Pancreas (tissue), 10 donors: ENCODE measurements around the gene SRMS. TPM values are rescaled to one million over a fixed set of nuclear protein-coding genes. Genes with fewer than 3 reads are reported as not detected.

Source experiments
- ATAC-seq, 4 donors: fragments of 200-7000 bp; cut with Tn5 transposase; one replicate each; pipeline versions ENCODE4 v1.8.0 to v1.9.1; 2020; ENCODE audit warnings: mild to moderate bottlenecking in 4 of 4, moderate library complexity in 4 of 4
- DNase-seq, 6 donors: peaks; one replicate each; pipeline ENCODE4 v3.0.0-alpha.2; 2020
- FAIRE-seq: peaks from 2 replicates; lab custom pipeline; 2012; peaks lifted over from hg19 to GRCh38; lab: Jason Lieb, UNC
- H3K27ac ChIP-seq, 4 donors: fragments of 200-600 bp; sonication (generic); 1 replicate in 3 of 4; 2 replicates in 1 of 4; pipeline versions ENCODE4 v1.5.0 to v1.8.0; 2020
- H3K27me3 ChIP-seq, 4 donors: fragments of 200-600 bp; one replicate each; pipeline ENCODE4 v1.8.0; 2021
- H3K36me3 ChIP-seq, 3 donors: fragments of 200-600 bp; sonication (generic) in 1 of 3; one replicate each; pipeline versions ENCODE4 v1.5.0 to v1.8.0; 2020 to 2021
- H3K4me1 ChIP-seq, 3 donors: fragments of 200-600 bp; one replicate each; pipeline ENCODE4 v1.8.0; 2021
- H3K4me3 ChIP-seq, 4 donors: fragments of 200-600 bp; sonication (generic) in 2 of 4; one replicate each; pipeline versions ENCODE4 v1.5.0 to v1.8.0; 2020 to 2021
- H3K9me3 ChIP-seq, 4 donors: fragments of 200-600 bp; one replicate each; pipeline ENCODE4 v1.8.0; 2021
- WGBS, 2 donors: extraction: QIAGEN DNeasy Blood & Tissue Kit; methylation state at CpG; one replicate each; pipeline ENCODE4 v1.1.7; 2013; 5-methylcytosine and 5-hydroxymethylcytosine counted together
- intact Hi-C, 3 donors: fragments of 100-400 bp; cut with DNase I; formaldehyde crosslinking; loops; one replicate each; pipeline versions ENCODE4 v1.11.1 to v1.14.2; 2022
- polyA plus RNA-seq, 2 donors: library from polyadenylated mRNA; stranded (reverse); fragments of 200-250 nt; gene quantifications; one replicate each; pipeline ENCODE4 v1.2.3, GENCODE V29; 2013
- total RNA-seq, 6 donors: library from RNA; stranded (reverse); fragmentation: NEBNext Ultra II Directional in 4 of 6; extraction: Animal tissue kit (Norgen Biotek cat#: 25700) in 4 of 6; gene quantifications; one replicate each; pipeline versions ENCODE4 v1.2.1 to v1.2.4, GENCODE V29; 2021 to 2023
- TF ChIP-seq, protein P1 (sequence below), 4 donors: fragments of 200-600 bp; sonication (generic) in 3 of 4; IDR thresholded peaks; one replicate each; pipeline versions ENCODE4 v1.5.0 to v1.8.0; 2021; ENCODE audit warnings: antibody characterized with exemption in 4 of 4
- donor health status: healthy with polysubstance abuse.
- donor health status: DM: no; HTN: no; CAD: no; lungs with moderate emphysema.
- donor health status: DM: no; HTN: no; CAD: no.
- donor health status: control.
- donor health status: control.
- donor health status: Bipolar disorder and iron deficiency.
- donor health status: DM: yes; HTN: yes; CAD: no.
- donor health status: DM: no; HTN: no; CAD: no.
- donor health status: DM: no; HTN: no; CAD: no.
- donor health status: DM: yes; HTN: yes; CAD: no.

Gene SRMS
- total and polyA plus RNA-seq, 8 donors: not detected

DNA sequence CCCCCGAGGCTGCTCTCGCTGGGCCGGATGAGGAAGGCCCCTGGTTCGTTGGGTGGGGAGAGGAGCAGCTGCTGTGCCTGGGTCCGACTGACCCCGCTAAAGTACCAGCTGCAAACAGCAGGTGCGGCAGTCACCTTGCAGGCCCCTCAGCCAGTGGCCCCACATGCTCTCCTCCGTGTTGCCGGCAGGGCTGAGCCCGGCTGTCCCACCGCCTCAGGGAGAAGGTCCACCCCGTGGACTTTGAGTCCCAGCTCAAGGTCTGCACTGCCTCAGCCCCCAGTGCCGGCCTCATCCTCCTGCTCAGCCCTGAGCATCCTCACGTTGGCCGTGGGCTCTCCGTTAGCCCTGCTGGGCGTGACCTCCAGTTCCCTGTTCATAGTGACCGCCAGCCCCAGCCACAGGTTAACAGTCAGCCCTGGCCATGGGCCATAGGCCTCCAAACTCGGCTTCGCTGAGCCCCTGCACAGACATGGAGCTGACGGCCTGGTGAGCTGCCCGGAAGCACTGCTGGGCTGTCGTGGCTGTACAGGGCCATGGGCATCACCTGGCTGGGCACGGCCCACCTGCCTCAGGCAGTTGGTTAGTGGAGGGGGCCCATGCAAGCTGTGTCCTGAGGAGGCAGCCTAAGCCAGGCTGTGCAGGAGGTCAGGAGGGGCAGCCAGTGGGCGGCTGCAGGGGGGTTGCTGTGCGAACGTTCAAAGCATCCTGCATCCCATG, 3.1 kb downstream of the SRMS start:
- H3K27me3 ChIP-seq: no peaks in the 10 kb centered on the region
- WGBS, 2 donors: 59 to 62% methylated on average over 27 of the region's 27 CpGs
- no peak overlapping the region for H3K27ac ChIP-seq
- no peaks in the 10 kb centered on the region for H3K4me1 ChIP-seq
- ATAC-seq: no peak
- H3K4me3 ChIP-seq: no peak overlapping the region
- intact Hi-C loops: loop anchor here in 1 of 3 donors (10.0 kb wide), 1 partner anchor 420 kb away; the partner anchor contains the start of gene ZNF512B
- no peaks in the 10 kb centered on the region for H3K36me3 ChIP-seq
- no peak for DNase-seq
- TF ChIP-seq, protein P1, sequence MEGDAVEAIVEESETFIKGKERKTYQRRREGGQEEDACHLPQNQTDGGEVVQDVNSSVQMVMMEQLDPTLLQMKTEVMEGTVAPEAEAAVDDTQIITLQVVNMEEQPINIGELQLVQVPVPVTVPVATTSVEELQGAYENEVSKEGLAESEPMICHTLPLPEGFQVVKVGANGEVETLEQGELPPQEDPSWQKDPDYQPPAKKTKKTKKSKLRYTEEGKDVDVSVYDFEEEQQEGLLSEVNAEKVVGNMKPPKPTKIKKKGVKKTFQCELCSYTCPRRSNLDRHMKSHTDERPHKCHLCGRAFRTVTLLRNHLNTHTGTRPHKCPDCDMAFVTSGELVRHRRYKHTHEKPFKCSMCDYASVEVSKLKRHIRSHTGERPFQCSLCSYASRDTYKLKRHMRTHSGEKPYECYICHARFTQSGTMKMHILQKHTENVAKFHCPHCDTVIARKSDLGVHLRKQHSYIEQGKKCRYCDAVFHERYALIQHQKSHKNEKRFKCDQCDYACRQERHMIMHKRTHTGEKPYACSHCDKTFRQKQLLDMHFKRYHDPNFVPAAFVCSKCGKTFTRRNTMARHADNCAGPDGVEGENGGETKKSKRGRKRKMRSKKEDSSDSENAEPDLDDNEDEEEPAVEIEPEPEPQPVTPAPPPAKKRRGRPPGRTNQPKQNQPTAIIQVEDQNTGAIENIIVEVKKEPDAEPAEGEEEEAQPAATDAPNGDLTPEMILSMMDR (IDR thresholded peaks at IDR 0.05): no peak
- no peak for FAIRE-seq
- no peaks in the 10 kb centered on the region for H3K9me3 ChIP-seq

GRCh38 chr20:63543733-63544132, 3.8 kb downstream of the SRMS start:
- FAIRE-seq (no peak), ATAC-seq (no peak), DNase-seq (no peak)
- Histone ChIP-seq H3K36me3 (no peaks in the 10 kb centered on the region), H3K4me3 (no peak overlapping the region), H3K9me3 (no peaks in the 10 kb centered on the region), H3K27me3 (no peaks in the 10 kb centered on the region), H3K4me1 (peaks cover 3 to 6% (median 4%) of the 10 kb centered on the region in 3 donors), H3K27ac (no peak overlapping the region)
- intact Hi-C loops: loop anchor here in 1 of 3 donors (10.0 kb wide), 1 partner anchor 421 kb away; the partner anchor contains the start of gene ZNF512B
- 67 to 73% methylated on average over 6 of the region's 6 CpGs for WGBS, 2 donors
- TF ChIP-seq, protein P1 (IDR thresholded peaks at IDR 0.05): no peak

DNA sequence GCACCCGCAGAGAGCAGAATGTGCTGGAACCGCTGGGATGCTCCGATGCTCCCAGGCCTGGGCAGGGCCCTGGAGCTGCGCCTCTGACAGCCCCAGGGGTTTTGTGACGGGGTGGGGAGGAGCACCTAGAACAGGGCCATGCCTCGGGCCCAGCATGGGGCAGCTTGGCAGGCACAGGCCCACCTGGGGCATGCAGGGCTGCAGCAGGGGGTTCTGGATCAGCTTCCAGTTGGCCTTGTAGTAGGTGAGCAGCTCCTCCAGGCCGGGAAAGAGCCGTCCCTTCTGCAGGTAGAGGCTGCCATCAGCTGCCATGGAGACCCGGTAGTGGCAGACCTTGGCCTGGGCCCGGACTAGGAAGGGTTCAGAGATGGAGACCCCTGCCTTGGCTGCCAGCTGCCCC, 4.4 kb downstream of the SRMS start:
- Histone ChIP-seq H3K4me3 (no peak overlapping the region), H3K4me1 (peaks cover 3 to 10% (median 4%) of the 10 kb centered on the region in 3 donors), H3K36me3 (no peaks in the 10 kb centered on the region), H3K27ac (no peak overlapping the region), H3K27me3 (no peaks in the 10 kb centered on the region), H3K9me3 (no peaks in the 10 kb centered on the region)
- intact Hi-C loops: loop anchor here in 1 of 3 donors (10.0 kb wide), 1 partner anchor 422 kb away; the partner anchor contains the start of gene ZNF512B
- TF ChIP-seq, protein P1 (IDR thresholded peaks at IDR 0.05): no peak
- 83 to 89% methylated on average over 10 of the region's 10 CpGs for WGBS, 2 donors
- DNase-seq: no peak
- ATAC-seq: no peak
- no peak for FAIRE-seq

GRCh38 chr20:63542696-63543095, 4.9 kb downstream of the SRMS start:
- 80 to 85% methylated on average over 9 to 10 of the region's 10 CpGs for WGBS, 2 donors
- Histone ChIP-seq H3K9me3 (no peaks in the 10 kb centered on the region), H3K36me3 (no peaks in the 10 kb centered on the region), H3K4me1 (peaks cover 3 to 10% (median 4%) of the 10 kb centered on the region in 3 donors), H3K27me3 (no peaks in the 10 kb centered on the region), H3K27ac (no peak overlapping the region), H3K4me3 (no peak overlapping the region)
- intact Hi-C loops: loop anchor here in 1 of 3 donors (10.0 kb wide), 1 partner anchor 422 kb away; the partner anchor contains the start of gene ZNF512B
- no peak for FAIRE-seq
- DNase-seq: no peak
- no peak for ATAC-seq
- TF ChIP-seq, protein P1 (IDR thresholded peaks at IDR 0.05): no peak
